Stimulated activated naive CD4-positive, alpha-beta T cell treated with Interleukin-2 at 50 U/mL for 16 hours (primary cell): ENCODE data around the gene IGF1R.

Experiments used
- DNase-seq: peaks from one replicate; lab custom pipeline; 2025; lab: John Stamatoyannopoulos, UW

The IGF1R gene

GRCh38 chr15:98888820-98889479 is 240.6 kb downstream of the IGF1R start:
- DNase-seq, result no peak

GRCh38 chr15:98889930-98890695 is 241.8 kb downstream of the IGF1R start:
- DNase-seq, result no peak

DNA sequence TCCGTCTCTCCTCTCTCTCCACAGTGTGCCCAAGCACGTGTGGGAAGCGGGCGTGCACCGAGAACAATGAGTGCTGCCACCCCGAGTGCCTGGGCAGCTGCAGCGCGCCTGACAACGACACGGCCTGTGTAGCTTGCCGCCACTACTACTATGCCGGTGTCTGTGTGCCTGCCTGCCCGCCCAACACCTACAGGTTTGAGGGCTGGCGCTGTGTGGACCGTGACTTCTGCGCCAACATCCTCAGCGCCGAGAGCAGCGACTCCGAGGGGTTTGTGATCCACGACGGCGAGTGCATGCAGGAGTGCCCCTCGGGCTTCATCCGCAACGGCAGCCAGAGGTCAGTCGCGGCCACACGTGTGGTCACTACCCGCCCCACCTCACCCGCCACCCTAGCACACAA is 243.0 kb downstream of the IGF1R start:
- DNase-seq, result no peak

DNA sequence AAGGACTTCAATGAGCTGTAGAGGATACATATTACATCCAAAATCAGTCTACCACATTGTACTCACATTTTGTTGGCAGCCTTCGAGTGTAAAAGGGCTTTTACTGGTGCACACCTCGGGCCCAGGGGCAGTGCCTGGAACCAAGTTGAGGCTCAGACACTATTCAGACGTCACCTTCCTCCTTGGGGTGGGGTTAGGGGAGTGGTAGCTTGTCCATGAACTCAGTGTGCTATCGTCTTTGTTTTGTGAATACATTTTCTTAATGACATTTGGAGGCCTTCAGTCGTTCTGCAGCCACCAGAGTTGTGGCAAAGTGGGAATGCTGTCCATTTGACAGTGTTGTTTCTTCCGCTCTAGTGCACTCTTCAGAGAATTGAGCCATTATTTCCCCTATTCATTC is 245.1 kb downstream of the IGF1R start:
- DNase-seq, result no peak

DNA sequence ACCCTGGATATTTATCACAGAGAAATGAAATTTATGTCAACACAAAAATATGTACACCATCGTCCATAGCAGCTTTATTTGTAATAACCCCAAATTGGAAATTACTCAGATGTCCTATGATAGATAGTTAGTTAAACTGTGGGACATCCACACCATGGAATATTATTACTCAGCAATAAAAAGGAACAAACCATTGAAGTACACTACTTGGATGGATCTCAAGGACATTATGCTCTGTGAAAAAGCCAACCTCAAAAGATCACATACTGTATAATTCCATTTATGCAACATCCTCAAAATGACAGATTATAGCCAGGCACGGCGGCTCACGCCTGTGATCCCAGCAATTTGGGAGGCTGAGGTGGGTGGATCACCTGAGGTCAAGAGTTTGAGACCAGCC is 246.0 kb downstream of the IGF1R start:
- no peak for DNase-seq

GRCh38 chr15:98896002-98896721 is 247.8 kb downstream of the IGF1R start:
- no peak for DNase-seq

DNA sequence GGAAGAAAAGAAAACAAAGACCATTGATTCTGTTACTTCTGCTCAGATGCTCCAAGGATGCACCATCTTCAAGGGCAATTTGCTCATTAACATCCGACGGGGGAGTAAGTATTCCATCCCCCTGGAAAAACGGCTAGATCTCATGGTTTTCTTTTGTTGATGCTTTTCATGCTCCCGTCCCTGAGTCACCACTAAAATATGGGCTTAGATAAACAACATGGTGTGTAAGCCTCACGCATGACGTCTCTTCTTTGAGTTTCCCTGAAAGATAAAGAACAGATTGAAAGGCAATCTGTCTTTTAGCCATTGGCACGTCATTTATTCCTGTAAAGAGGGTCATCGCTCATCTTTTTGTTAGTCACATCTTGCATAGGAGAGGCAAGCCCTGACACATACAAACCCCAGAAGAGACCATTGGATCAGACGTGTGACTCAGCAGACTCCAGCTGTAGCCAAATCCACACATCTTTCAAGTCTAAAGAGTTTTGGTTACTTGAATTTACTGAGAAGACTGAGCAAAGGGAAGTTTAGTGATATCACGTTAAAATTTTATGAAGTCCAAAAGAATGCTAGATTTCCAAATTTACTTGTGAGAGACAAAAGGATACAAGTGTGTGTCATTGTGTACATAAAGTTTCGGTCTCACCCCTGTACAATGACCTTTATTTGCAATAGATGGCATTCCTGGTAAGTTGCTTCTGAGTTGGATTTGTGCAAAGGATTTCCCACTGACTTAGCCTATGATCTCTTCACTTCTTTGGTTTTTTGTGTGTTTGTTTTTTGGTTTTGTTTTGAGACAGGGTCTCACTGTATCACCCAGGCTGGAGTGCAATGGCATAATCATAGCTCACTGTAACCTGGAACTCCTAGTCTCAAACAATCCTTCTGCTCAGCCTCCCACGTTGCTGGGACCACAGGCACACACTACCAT is 248.7 kb downstream of the IGF1R start:
- DNase-seq, result no peak

DNA sequence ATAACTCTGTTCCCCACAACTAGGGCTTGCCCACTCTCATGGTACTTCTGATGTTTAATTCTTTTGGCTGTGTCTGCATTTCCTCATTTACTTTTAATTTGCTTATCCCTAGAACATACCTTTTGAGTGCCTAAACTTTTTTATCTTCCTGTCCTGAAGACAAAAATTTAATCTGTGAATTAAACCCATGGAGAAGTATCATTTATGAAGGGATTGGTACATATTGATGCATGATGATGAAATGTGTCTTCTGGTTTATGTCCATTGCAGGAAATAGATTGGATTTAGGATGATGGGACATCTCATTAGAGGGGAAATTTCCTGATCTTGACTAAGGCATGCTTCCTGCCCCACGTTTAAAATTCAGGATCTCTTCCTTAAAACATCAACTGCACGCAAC is 249.8 kb downstream of the IGF1R start:
- no peak for DNase-seq

- DNase-seq, result no peak
Measured at GRCh38 chr15:98899272-98900021, 251.1 kb downstream of the IGF1R start.

- no peak for DNase-seq
Measured at GRCh38 chr15:98900356-98900755, 252.0 kb downstream of the IGF1R start.

GRCh38 chr15:98901434-98902072 is 253.2 kb downstream of the IGF1R start:
- no peak for DNase-seq

DNA sequence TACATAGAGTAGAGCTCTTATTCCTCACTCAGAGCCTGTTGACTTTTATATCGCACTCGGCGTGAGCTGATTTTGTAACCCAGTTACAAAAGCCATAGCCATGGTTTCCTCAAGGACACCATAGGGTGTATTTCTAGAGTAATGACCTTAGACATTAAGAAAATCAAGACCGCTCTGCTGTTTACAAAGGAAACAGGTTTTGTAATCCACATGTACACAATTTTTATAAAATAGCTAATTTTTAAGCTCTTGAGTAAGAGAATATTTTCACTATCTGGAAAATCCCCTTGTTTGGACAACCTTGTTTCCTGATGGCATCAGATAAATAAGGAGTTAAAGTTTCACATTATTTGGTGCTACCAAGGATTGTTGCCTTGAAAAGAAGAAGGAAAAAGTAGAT is 254.6 kb downstream of the IGF1R start:
- DNase-seq, result no peak

DNA sequence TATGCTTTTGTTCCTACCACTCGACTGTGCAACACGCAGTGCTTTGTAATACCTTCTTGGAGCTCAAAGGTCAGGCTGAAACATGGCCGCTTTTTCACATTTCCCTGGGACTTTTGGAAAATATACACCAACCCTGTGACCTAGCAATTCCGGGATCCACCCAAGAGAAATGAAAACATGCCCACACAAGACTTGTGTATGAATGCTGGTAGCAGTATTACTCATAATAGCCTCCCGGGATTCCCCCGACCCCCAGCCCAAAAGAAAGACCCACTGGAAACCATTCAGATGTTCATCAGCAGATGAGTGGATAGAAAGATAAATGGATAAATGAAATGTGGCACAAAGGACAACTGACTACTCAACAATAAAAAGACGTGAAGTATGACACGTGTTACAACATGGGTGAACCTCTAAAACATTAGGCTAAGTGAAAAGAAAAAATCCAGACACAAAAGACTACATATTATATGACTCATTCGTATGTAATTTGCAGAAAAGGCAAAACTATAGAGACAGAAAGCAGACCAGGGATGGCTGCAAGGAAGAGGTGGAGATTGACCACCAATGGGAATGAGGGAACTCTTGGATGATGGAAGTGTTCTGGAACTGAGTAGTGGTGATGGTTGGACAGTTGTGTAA is 255.2 kb downstream of the IGF1R start:
- no peak for DNase-seq

- DNase-seq, result no peak
Measured at GRCh38 chr15:98904544-98904943, 256.2 kb downstream of the IGF1R start.

- DNase-seq, result no peak
Measured at GRCh38 chr15:98905963-98906711, 257.8 kb downstream of the IGF1R start.

DNA sequence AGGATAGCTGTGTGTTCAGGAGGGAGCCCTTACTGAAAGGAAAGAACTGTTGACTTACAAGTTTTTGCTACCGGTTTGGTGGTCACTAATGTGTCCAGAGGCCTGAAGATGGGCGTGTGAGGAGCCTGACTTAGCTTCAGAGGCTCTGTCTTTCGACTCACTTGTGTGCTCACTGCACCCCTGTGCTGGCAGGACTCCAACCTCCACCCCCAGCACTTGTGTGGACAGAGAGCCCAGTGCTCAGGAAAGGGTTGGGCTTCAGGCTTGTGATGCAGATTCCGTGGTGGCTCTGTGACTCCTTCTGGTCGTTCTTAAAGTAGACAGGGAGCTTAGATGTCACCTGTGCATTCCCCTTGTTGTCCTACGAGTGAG is 258.4 kb downstream of the IGF1R start:
- no peak for DNase-seq

DNA sequence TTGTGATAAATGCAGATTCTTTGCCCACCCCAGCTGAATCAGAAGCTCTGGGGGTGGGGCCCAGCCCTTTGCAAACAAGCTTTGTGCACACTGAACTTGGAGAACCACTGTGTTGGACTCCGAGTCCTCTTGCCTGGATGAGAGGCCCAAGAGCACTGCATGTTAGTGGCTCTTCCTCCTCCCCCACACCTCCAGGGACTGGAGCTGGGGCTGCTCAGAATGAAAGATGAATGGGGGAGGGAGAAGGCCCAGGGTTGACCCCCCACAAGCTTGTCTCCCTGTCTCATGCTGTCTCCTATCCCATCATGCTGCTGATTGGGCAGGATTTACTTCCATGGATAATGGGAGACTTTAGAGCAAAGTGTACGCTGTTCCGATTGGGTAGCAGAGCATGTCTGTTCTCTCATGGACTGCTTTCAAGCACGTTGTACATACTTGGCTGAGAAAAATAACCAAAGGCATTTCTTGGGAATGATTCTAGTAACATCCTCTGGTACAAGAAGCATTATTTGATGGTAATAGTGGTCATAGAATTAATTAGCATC is 259.7 kb downstream of the IGF1R start:
- DNase-seq, result no peak

DNA sequence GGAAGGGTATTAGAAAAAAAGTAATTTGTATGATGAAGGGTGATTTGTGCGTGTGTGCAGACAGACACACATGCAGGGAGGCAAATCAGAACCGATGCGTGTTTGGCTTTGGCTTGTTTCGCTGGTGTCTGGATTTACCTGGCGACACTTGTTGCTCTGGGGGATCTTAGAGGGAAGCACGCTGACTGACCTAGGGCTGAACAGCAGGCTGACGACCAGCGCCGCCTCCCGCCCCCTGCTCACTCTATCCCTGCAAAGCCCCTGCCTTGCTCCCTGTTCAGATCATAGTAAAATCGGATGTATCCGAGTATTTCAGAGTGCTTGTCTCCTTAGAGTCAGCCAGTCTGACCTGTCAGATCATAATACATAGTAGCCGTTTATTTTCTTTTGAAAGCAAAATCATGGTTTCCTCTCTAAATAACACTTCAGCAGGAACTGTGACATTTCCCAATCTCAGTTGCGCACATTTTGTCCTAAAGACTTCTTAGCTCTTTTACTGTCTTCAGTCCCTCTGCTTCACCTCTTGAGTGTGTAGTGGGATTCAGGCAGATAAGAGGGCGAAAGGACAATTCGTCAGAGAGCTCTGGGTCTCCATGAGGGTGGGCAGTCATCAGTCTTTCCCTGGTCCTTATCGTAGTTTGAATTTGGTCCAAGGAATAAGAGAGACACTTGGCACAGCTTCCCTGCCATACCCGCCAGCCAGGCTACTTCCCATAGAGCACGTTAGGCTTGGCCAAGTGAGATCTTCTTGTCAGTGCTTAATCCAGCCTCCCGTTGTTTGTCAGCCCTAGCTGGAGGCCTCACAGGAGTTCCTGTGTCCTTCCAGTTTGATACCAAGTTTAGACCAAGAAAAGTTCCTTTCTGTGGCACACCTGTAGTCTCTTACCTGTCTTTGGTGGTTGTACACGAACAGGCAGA is 261.9 kb downstream of the IGF1R start:
- no peak for DNase-seq
